NCI-H146 treated with DMSO at 0.1 percent for 48 hours (cell line): ENCODE results near the gene PICALM.
"Not testable (repeated sequence)": the region's sequence is repeated elsewhere in the genome, so short reads cannot be mapped to it uniquely, and the experiment has no call there.

Source experiments
- DNase-seq: peaks from one replicate; lab custom pipeline; 2025; ENCODE audit not compliant: unreplicated experiment; lab: John Stamatoyannopoulos, UW

The PICALM gene

GRCh38 chr11:85977751-85978160 lies 91.1 kb downstream of the PICALM start:
- no peak for DNase-seq

- DNase-seq = no peak
Observed at GRCh38 chr11:85976525-85976924, 92.4 kb downstream of the PICALM start.

- DNase-seq = no peak
Observed at GRCh38 chr11:85974122-85974521, 94.8 kb downstream of the PICALM start.

- no peak for DNase-seq
Observed at GRCh38 chr11:85970593-85970992, 98.3 kb downstream of the PICALM start.

- DNase-seq = no peak
Observed at GRCh38 chr11:85967457-85967856, 101.4 kb downstream of the PICALM start.

- DNase-seq = no peak
Observed at GRCh38 chr11:85965202-85965601, 103.7 kb downstream of the PICALM start.

- no peak for DNase-seq
Observed at GRCh38 chr11:85961930-85962363, 106.9 kb downstream of the PICALM start.

- no peak for DNase-seq
Observed at GRCh38 chr11:85961130-85961529, 107.8 kb downstream of the PICALM start.

GRCh38 chr11:85960678-85961077 lies 108.2 kb downstream of the PICALM start:
- no peak for DNase-seq

GRCh38 chr11:85955531-85955930 lies 113.4 kb downstream of the PICALM start:
- no peak for DNase-seq

GRCh38 chr11:85953491-85954143 lies 115.3 kb downstream of the PICALM start:
- DNase-seq = no peak

- not testable (repeated sequence) for DNase-seq
Observed at GRCh38 chr11:85952108-85952485, 116.8 kb downstream of the PICALM start.

- DNase-seq = no peak
Observed at GRCh38 chr11:85951428-85952107, 117.3 kb downstream of the PICALM start.

GRCh38 chr11:85951049-85951405 lies 117.9 kb downstream of the PICALM start:
- no peak for DNase-seq

GRCh38 chr11:85950317-85951048 lies 118.4 kb downstream of the PICALM start:
- no peak for DNase-seq

- no peak for DNase-seq
Observed at GRCh38 chr11:85949798-85950197, 119.1 kb downstream of the PICALM start.

GRCh38 chr11:85948884-85949283 lies 120.0 kb downstream of the PICALM start:
- DNase-seq = no peak

- no peak for DNase-seq
Observed at GRCh38 chr11:85947431-85948272, 121.2 kb downstream of the PICALM start.

- DNase-seq = no peak
Observed at GRCh38 chr11:85946221-85946620, 122.7 kb downstream of the PICALM start.

- DNase-seq = no peak
Observed at GRCh38 chr11:85945788-85946187, 123.1 kb downstream of the PICALM start.

GRCh38 chr11:85945296-85945695 lies 123.6 kb downstream of the PICALM start:
- no peak for DNase-seq
